Keratinocyte (primary cell): ENCODE measurements around the gene GMEB2. TPM values are rescaled to one million over a fixed set of nuclear protein-coding genes. Genes with fewer than 3 reads are reported as not detected.

Experiments used
- DNase-seq: peaks from one replicate; pipeline ENCODE4 v3.0.0-alpha.2; 2011; ENCODE audit warnings: low read depth, missing footprints, low spot score
- FAIRE-seq: peaks from 2 replicates; lab custom pipeline; 2011; peaks lifted over from hg19 to GRCh38; lab: Jason Lieb, UNC
- H2AFZ ChIP-seq: 2 replicates; pipeline ENCODE4 v1.6.0; 2012; ENCODE audit warnings: low read length, control low read depth, inconsistent platforms; ENCODE audit not compliant: control insufficient read depth
- H3K27ac ChIP-seq: 2 replicates; pipeline ENCODE4 v1.5.1; 2011; ENCODE audit warnings: low read length; ENCODE audit not compliant: control insufficient read depth, insufficient read depth
- H3K27me3 ChIP-seq: 3 replicates; pipeline ENCODE4 v1.6.0; 2011; ENCODE audit warnings: low read length; ENCODE audit not compliant: control insufficient read depth, insufficient read depth; ENCODE audit errors: extremely low read depth
- H3K36me3 ChIP-seq, 2 experiments: 2 replicates in 1 of 2; 3 replicates in 1 of 2; pipeline ENCODE4 v1.5.1; 2011; ENCODE audit warnings: low read length in 2 of 2, mild to moderate bottlenecking in 1 of 2; ENCODE audit not compliant: control insufficient read depth in 2 of 2, insufficient read depth in 2 of 2; ENCODE audit errors: extremely low read depth in 1 of 2
- H3K4me1 ChIP-seq: 3 replicates; pipeline ENCODE4 v1.5.1; 2011; ENCODE audit warnings: low read length; ENCODE audit not compliant: control insufficient read depth, insufficient read depth; ENCODE audit errors: extremely low read depth
- H3K4me2 ChIP-seq: 3 replicates; pipeline ENCODE4 v1.6.0; 2011; ENCODE audit warnings: low read depth, low read length; ENCODE audit not compliant: control insufficient read depth, insufficient read depth; ENCODE audit errors: extremely low read depth
- H3K4me3 ChIP-seq, 3 experiments: fragments of 200-600 bp in 1 of 3; sonication (generic) in 1 of 3; 2 replicates in 2 of 3; 3 replicates in 1 of 3; pipeline ENCODE4 v1.5.1; 2011 to 2016; ENCODE audit warnings: low read length in 3 of 3, mild to moderate bottlenecking in 3 of 3, control low read depth in 2 of 3, inconsistent platforms in 1 of 3, low read depth in 1 of 3, mixed read lengths in 1 of 3, mixed run types in 1 of 3, moderate library complexity in 1 of 3; ENCODE audit not compliant: control insufficient read depth in 2 of 3, insufficient read depth in 2 of 3; ENCODE audit errors: extremely low read depth in 1 of 3
- H3K79me2 ChIP-seq: 2 replicates; pipeline ENCODE4 v1.6.0; 2012; ENCODE audit warnings: low read length; ENCODE audit not compliant: control insufficient read depth, insufficient read depth
- H3K9ac ChIP-seq: 3 replicates; pipeline ENCODE4 v1.6.0; 2011; ENCODE audit warnings: low read length; ENCODE audit not compliant: control insufficient read depth, insufficient read depth; ENCODE audit errors: extremely low read depth
- H3K9me1 ChIP-seq: 3 replicates; pipeline ENCODE4 v1.6.0; 2011; ENCODE audit warnings: low read length; ENCODE audit not compliant: control insufficient read depth, insufficient read depth; ENCODE audit errors: extremely low read depth
- H3K9me3 ChIP-seq: 2 replicates; pipeline ENCODE4 v1.5.1; 2012; ENCODE audit warnings: low read depth, low read length; ENCODE audit not compliant: control insufficient read depth
- H4K20me1 ChIP-seq: 3 replicates; pipeline ENCODE4 v1.6.0; 2011; ENCODE audit warnings: low read length; ENCODE audit not compliant: control insufficient read depth, insufficient read depth; ENCODE audit errors: extremely low read depth
- CTCF ChIP-seq, 3 experiments: IDR thresholded peaks in 1 of 3; conservative IDR thresholded peaks in 1 of 3; optimal IDR thresholded peaks in 1 of 3; 2 replicates in 2 of 3; 3 replicates in 1 of 3; pipeline versions ENCODE3 to v1.5.1; 2011; ENCODE audit warnings: low read length in 3 of 3, mild to moderate bottlenecking in 3 of 3, moderate library complexity in 2 of 3, control low read depth in 1 of 3, inconsistent platforms in 1 of 3; ENCODE audit not compliant: insufficient read depth in 2 of 3; ENCODE audit errors: extremely low read depth in 1 of 3
- EZH2 ChIP-seq: IDR thresholded peaks from one replicate; pipeline ENCODE4 v1.6.1; 2012; ENCODE audit warnings: inconsistent platforms, mild to moderate bottlenecking, low read length, moderate library complexity
- dilution Hi-C: fragments of 300-500 bp; cut with MboI; formaldehyde crosslinking; loops from one replicate; pipeline ENCODE4 v1.7.0; 2020; ENCODE audit warnings: low sequenced_read_pairs; ENCODE audit not compliant: extremely low pct_ligation_motif_present
- polyA plus RNA-seq, 5 experiments: library from polyadenylated mRNA; depleted of rRNA in 3 of 5; stranded (reverse) in 3 of 5; stranded (forward) in 1 of 5; unstranded in 1 of 5; fragments of >200 nt; gene quantifications; 1 replicate in 1 of 5; 2 replicates in 3 of 5; 3 replicates in 1 of 5; pipeline versions ENCODE4 v1.2.1 to v1.2.3, GENCODE V29; 2011 to 2012; ENCODE audit warnings: missing spikeins in 2 of 5, low read depth in 1 of 5, low replicate concordance in 1 of 5

The GMEB2 gene
- polyA plus RNA-seq, 1 donor (not counting 4 experiments of a cell fraction or from before 2014, with no cell fraction given), result 5.1 TPM

GRCh38 chr20:63551068-63551467 lies 75.8 kb downstream of the GMEB2 start:
- FAIRE-seq (no peak), DNase-seq (no peak)
- Histone ChIP-seq H3K4me1 (peaks cover 17% of the 10 kb centered on the region), H3K4me2 (no peak overlapping the region), H3K36me3 (peaks cover 0 to 1% of the 10 kb centered on the region in 2 experiments), H3K9me1 (no peaks in the 10 kb centered on the region), H3K27me3 (peaks cover 3% of the 10 kb centered on the region), H3K4me3 (no peak overlapping the region), H3K9me3 (no peaks in the 10 kb centered on the region), H4K20me1 (no peaks in the 10 kb centered on the region), H3K9ac (no peak overlapping the region), H2AFZ (no peak overlapping the region), H3K27ac (no peak overlapping the region), H3K79me2 (no peaks in the 10 kb centered on the region)
- TF ChIP-seq CTCF (optimal IDR thresholded peaks at IDR 0.05 in 1 of 3, IDR thresholded peaks at IDR 0.05 in 1 of 3, conservative IDR thresholded peaks at IDR 0.05 in 1 of 3; ENCODE audit: extremely low read depth in 1 of 3, insufficient read depth in 2 of 3, low read length in 3 of 3) (no peak), EZH2 (no peak)
- dilution Hi-C loops, result no loop called here

- Histone ChIP-seq H3K9me3 (no peaks in the 10 kb centered on the region), H3K79me2 (no peaks in the 10 kb centered on the region), H2AFZ (no peak overlapping the region), H3K9ac (no peak overlapping the region), H3K27ac (no peak overlapping the region), H3K4me1 (peaks cover 30% of the 10 kb centered on the region), H4K20me1 (no peaks in the 10 kb centered on the region), H3K9me1 (no peaks in the 10 kb centered on the region), H3K4me2 (no peak overlapping the region), H3K36me3 (no peaks in the 10 kb centered on the region), H3K4me3 (no peak overlapping the region), H3K27me3 (peaks cover 3% of the 10 kb centered on the region)
- no peak for TF ChIP-seq CTCF (optimal IDR thresholded peaks at IDR 0.05 in 1 of 3, IDR thresholded peaks at IDR 0.05 in 1 of 3, conservative IDR thresholded peaks at IDR 0.05 in 1 of 3; ENCODE audit: extremely low read depth in 1 of 3, insufficient read depth in 2 of 3, low read length in 3 of 3)
- no peak for TF ChIP-seq EZH2
- dilution Hi-C loops, result no loop called here
- no peak for DNase-seq
- no peak for FAIRE-seq
Observed at GRCh38 chr20:63549679-63550282, 77.1 kb downstream of the GMEB2 start.
